Gastrocnemius medialis (tissue), 4 donors: Measurements from ENCODE around the gene SHTN1. TPM values are rescaled to one million over a fixed set of nuclear protein-coding genes. Genes with fewer than 3 reads are reported as not detected.

Source experiments
- ATAC-seq, 2 donors: fragments of 150-250 bp; one replicate each; pipeline ENCODE4 v1.9.1; 2016
- DNase-seq, 2 donors: peaks; one replicate each; pipeline ENCODE4 v3.0.0-alpha.2; 2019
- H3K27ac ChIP-seq, 4 donors: fragments of 200-600 bp; sonication (generic); 1 replicate in 1 of 4; 2 replicates in 3 of 4; pipeline ENCODE4 v1.5.1; 2016 to 2018; ENCODE audit warnings: mild to moderate bottlenecking in 2 of 4, moderate library complexity in 1 of 4
- H3K27me3 ChIP-seq, 3 donors: fragments of 200-600 bp; sonication (generic) in 2 of 3; 1 replicate in 1 of 3; 2 replicates in 2 of 3; pipeline versions ENCODE4 v1.5.1 to v1.6.0; 2016 to 2019; ENCODE audit warnings: mild to moderate bottlenecking in 1 of 3, moderate library complexity in 1 of 3
- H3K36me3 ChIP-seq, 2 donors: fragments of 200-600 bp; sonication (generic) in 1 of 2; one replicate each; pipeline ENCODE4 v1.5.1; 2017 to 2018
- H3K4me1 ChIP-seq, 2 donors: fragments of 200-600 bp; sonication (generic) in 1 of 2; one replicate each; pipeline ENCODE4 v1.5.1; 2016 to 2017; ENCODE audit warnings: mild to moderate bottlenecking in 2 of 2
- H3K4me3 ChIP-seq, 4 donors: fragments of 200-600 bp; sonication (generic) in 3 of 4; 1 replicate in 1 of 4; 2 replicates in 3 of 4; pipeline ENCODE4 v1.5.1; 2016 to 2019; ENCODE audit warnings: mild to moderate bottlenecking in 2 of 4
- H3K9me3 ChIP-seq, 3 donors: fragments of 200-600 bp; sonication (generic) in 2 of 3; 1 replicate in 1 of 3; 2 replicates in 2 of 3; pipeline ENCODE4 v1.5.1; 2016 to 2019
- CTCF ChIP-seq, 5 experiments: fragments of 450-650 bp in 3 of 5; fragments of 200-600 bp in 2 of 5; sonication (generic) in 2 of 5; IDR thresholded peaks in 4 of 5; conservative IDR thresholded peaks in 1 of 5; 1 replicate in 4 of 5; 2 replicates in 1 of 5; pipeline ENCODE4 v1.5.1; 2016 to 2019; ENCODE audit warnings: antibody characterized with exemption in 5 of 5, mild to moderate bottlenecking in 3 of 5, moderate library complexity in 3 of 5
- POLR2A ChIP-seq, 2 donors: fragments of 450-650 bp; IDR thresholded peaks; one replicate each; pipeline ENCODE4 v1.6.1; 2017; ENCODE audit warnings: antibody characterized with exemption in 2 of 2, mild to moderate bottlenecking in 2 of 2, moderate library complexity in 2 of 2
- in situ Hi-C, 4 donors: fragments of 200-750 bp; cut with MboI; loops; one replicate each; pipeline versions ENCODE4 v1.15.0 to v1.8.0; 2017; ENCODE audit warnings: low sequenced_read_pairs in 4 of 4
- intact Hi-C: fragments of 100-400 bp; cut with DNase I; formaldehyde crosslinking; loops from one replicate; pipeline ENCODE4 v1.15.1; 2023; ENCODE audit warnings: low total_unique reads
- total RNA-seq, 4 donors: library from RNA; depleted of rRNA; stranded (reverse); fragments of >200 nt; gene quantifications; one replicate each; pipeline versions ENCODE4 v1.1.0 to v1.2.3, GENCODE V29; 2016

The SHTN1 gene
- total RNA-seq, 4 donors from 2014 or later: 0.73 to 2.2 (median 1.0) TPM

GRCh38 chr10:116889066-116889465 lies 115.9 kb downstream of the SHTN1 start:
- in situ Hi-C loops (no loop called here), intact Hi-C loops (no loop called here)
- no peak for DNase-seq
- no peaks in the 10 kb centered on the region for H3K9me3 ChIP-seq
- no peak for ATAC-seq
- H3K4me3 ChIP-seq: no peak overlapping the region
- no peak overlapping the region for H3K27ac ChIP-seq
- H3K4me1 ChIP-seq: peaks cover 0 to 4% of the 10 kb centered on the region in 2 donors
- no peaks in the 10 kb centered on the region for H3K27me3 ChIP-seq
- no peaks in the 10 kb centered on the region for H3K36me3 ChIP-seq
- TF ChIP-seq CTCF (IDR thresholded peaks at IDR 0.05 in 4 of 5, conservative IDR thresholded peaks at IDR 0.05 in 1 of 5) (no peak), POLR2A (IDR thresholded peaks at IDR 0.05) (no peak)

- H3K36me3 ChIP-seq: no peaks in the 10 kb centered on the region
- in situ Hi-C loops: no loop called here
- H3K4me3 ChIP-seq: no peak overlapping the region
- DNase-seq (peak; percentile 20 to 63), ATAC-seq (peak; percentile 86 to 90)
- intact Hi-C loops: no loop called here
- no peaks in the 10 kb centered on the region for H3K9me3 ChIP-seq
- no peak for TF ChIP-seq POLR2A (IDR thresholded peaks at IDR 0.05)
- TF ChIP-seq CTCF (IDR thresholded peaks at IDR 0.05 in 4 of 5, conservative IDR thresholded peaks at IDR 0.05 in 1 of 5): no peak
- peaks cover 0 to 4% of the 10 kb centered on the region in 2 donors for H3K4me1 ChIP-seq
- H3K27me3 ChIP-seq: no peaks in the 10 kb centered on the region
- H3K27ac ChIP-seq: no peak overlapping the region
Measured at GRCh38 chr10:116888380-116889055, 116.5 kb downstream of the SHTN1 start.

DNA sequence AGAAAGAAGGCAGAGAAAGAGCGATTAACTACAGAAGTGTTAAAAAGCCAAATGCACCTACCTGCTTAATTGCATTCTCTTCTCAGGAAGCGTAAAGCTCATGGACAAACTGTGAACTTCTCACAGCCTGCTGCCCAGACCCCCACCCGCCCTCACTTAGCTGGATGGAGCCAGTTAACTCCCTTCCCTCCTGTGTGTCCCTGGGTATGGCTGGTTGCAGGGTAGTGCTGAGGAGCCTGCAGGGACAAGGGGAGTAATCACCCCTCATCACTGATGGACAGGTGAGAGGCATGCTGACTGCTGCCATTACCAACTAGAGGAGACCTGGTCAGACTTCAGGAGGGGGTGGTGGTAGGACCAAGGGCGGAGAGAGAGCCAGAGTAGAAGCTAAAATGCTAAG lies 118.2 kb downstream of the SHTN1 start:
- intact Hi-C loops: no loop called here
- no peaks in the 10 kb centered on the region for H3K9me3 ChIP-seq
- in situ Hi-C loops: no loop called here

DNA sequence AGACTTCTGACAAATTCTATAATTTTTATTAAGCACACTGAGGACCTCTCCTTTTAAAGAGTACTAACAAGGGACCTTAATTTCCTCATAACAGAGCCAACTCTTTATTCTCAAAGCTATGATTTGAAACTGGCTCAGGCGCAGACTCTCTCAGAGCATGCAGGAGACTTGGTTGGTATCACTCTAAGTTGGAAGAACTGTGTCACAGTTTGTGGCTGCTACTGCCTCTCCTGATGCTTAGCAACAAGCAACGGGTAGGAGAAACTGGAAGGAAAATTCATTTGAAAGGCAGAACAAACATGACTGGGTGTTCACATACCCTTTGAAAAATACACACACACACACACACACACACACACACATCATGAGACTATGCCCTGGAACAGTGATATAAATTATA lies 122.3 kb downstream of the SHTN1 start:
- Histone ChIP-seq H3K9me3 (no peaks in the 10 kb centered on the region), H3K27ac (no peak overlapping the region), H3K4me1 (no peaks in the 10 kb centered on the region), H3K4me3 (no peak overlapping the region), H3K36me3 (no peaks in the 10 kb centered on the region), H3K27me3 (no peaks in the 10 kb centered on the region)
- intact Hi-C loops: no loop called here
- TF ChIP-seq CTCF (IDR thresholded peaks at IDR 0.05 in 4 of 5, conservative IDR thresholded peaks at IDR 0.05 in 1 of 5): no peak
- TF ChIP-seq POLR2A (IDR thresholded peaks at IDR 0.05): no peak
- ATAC-seq (no peak), DNase-seq (no peak)
- in situ Hi-C loops: no loop called here

More for the DNA sequence above, 118.2 kb downstream of the SHTN1 start:
- Histone ChIP-seq H3K27ac (no peak overlapping the region), H3K4me1 (peaks cover 0 to 4% of the 10 kb centered on the region in 2 donors), H3K36me3 (no peaks in the 10 kb centered on the region), H3K27me3 (no peaks in the 10 kb centered on the region), H3K4me3 (no peak overlapping the region)
- ATAC-seq (no peak), DNase-seq (no peak)
- no peak for TF ChIP-seq POLR2A (IDR thresholded peaks at IDR 0.05)
- TF ChIP-seq CTCF (IDR thresholded peaks at IDR 0.05 in 4 of 5, conservative IDR thresholded peaks at IDR 0.05 in 1 of 5): no peak
